OCI-LY3 (cell line): Measurements from ENCODE around the gene CD247.

Experiments used
- EZH2phosphoT487 ChIP-seq: fragments of 200-600 bp; shearing (Covaris generic); IDR thresholded peaks from 2 replicates; pipeline ENCODE4 v1.6.1; 2018; ENCODE audit warnings: antibody characterized with exemption, mixed run types, low read depth
- TF ChIP-seq, protein P1 (sequence below): fragments of 200-600, 300-600 bp; sonication (generic); IDR thresholded peaks from 2 replicates; pipeline ENCODE4 v1.5.1; 2014; ENCODE audit warnings: antibody characterized with exemption, low read length, low read depth

DNA sequence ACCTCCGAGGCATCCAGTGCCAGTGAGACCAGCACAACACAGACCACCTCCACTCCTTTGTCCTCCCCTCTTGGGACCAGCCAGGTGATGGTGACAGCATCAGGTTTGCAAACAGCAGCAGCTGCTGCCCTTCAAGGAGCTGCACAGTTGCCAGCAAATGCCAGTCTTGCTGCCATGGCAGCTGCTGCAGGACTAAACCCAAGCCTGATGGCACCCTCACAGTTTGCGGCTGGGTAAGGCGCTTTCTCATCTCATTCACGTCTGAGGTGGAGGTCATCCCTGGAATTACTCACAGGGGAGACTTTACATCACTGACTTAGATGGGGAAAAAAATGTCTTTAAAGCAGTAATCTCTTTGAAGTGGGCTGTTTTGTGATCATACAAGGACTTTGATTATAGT, 106.3 kb downstream of the CD247 start:
- TF ChIP-seq, protein P1, sequence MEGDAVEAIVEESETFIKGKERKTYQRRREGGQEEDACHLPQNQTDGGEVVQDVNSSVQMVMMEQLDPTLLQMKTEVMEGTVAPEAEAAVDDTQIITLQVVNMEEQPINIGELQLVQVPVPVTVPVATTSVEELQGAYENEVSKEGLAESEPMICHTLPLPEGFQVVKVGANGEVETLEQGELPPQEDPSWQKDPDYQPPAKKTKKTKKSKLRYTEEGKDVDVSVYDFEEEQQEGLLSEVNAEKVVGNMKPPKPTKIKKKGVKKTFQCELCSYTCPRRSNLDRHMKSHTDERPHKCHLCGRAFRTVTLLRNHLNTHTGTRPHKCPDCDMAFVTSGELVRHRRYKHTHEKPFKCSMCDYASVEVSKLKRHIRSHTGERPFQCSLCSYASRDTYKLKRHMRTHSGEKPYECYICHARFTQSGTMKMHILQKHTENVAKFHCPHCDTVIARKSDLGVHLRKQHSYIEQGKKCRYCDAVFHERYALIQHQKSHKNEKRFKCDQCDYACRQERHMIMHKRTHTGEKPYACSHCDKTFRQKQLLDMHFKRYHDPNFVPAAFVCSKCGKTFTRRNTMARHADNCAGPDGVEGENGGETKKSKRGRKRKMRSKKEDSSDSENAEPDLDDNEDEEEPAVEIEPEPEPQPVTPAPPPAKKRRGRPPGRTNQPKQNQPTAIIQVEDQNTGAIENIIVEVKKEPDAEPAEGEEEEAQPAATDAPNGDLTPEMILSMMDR, result no peak
- no peak for TF ChIP-seq EZH2phosphoT487
